A673 (cell line): ENCODE results near the gene CHST9. TPM values are rescaled to one million over a fixed set of nuclear protein-coding genes. Genes with fewer than 3 reads are reported as not detected.

Experiments
- BruUV-seq: library from RNA; stranded (reverse); fragments of 400-500 nt; replicated peaks from 2 replicates; lab custom pipeline; 2021; lab: Mats Ljungman, UMichigan
- CTCF ChIA-PET: fragments of 300-600 bp; sonication (Branson Sonifier 250); formaldehyde crosslinking; loops from one replicate; lab custom pipeline; 2022; ENCODE audit warnings: antibody characterized with exemption; lab: Charles Lee
- POLR2A ChIA-PET: fragments of 300-600 bp; sonication (Branson Sonifier 250); formaldehyde crosslinking; loops from one replicate; lab custom pipeline; 2022; ENCODE audit warnings: antibody characterized with exemption; ENCODE audit not compliant: low non-redundant PET; lab: Charles Lee
- DNase-seq: peaks from one replicate; pipeline ENCODE4 v3.0.0-alpha.2; 2015; ENCODE audit warnings: low spot score
- H3K27ac ChIP-seq: fragments of 200-600 bp; sonication (generic); 2 replicates; pipeline ENCODE4 v1.5.1; 2016; ENCODE audit warnings: mixed run types, low read depth, mild to moderate bottlenecking, mixed read lengths, antibody characterized with exemption, low read length; ENCODE audit not compliant: poor library complexity, severe bottlenecking
- H3K27me3 ChIP-seq: fragments of 200-600 bp; sonication (generic); replicated peaks from 2 replicates; pipeline ENCODE4 v1.6.1; 2017; ENCODE audit warnings: mixed run types, low read depth, mild to moderate bottlenecking, mixed read lengths, antibody characterized with exemption, low read length; ENCODE audit not compliant: insufficient read depth, poor library complexity
- H3K36me3 ChIP-seq: fragments of 200-600 bp; sonication (generic); 2 replicates; pipeline ENCODE4 v1.6.1; 2016; ENCODE audit warnings: mixed run types, mild to moderate bottlenecking, mixed read lengths, antibody characterized with exemption, low read length; ENCODE audit not compliant: insufficient read depth, poor library complexity, severe bottlenecking
- H3K4me1 ChIP-seq: fragments of 200-600 bp; sonication (generic); 2 replicates; pipeline ENCODE4 v1.6.1; 2017; ENCODE audit warnings: mixed run types, mild to moderate bottlenecking, mixed read lengths, antibody characterized with exemption, low read length; ENCODE audit not compliant: insufficient read depth, poor library complexity, severe bottlenecking
- H3K4me3 ChIP-seq: fragments of 200-600 bp; sonication (generic); 2 replicates; pipeline ENCODE4 v1.5.1; 2016; ENCODE audit warnings: low read depth, mixed run types, mild to moderate bottlenecking, mixed read lengths, low read length; ENCODE audit not compliant: poor library complexity, severe bottlenecking
- H3K9me3 ChIP-seq: fragments of 200-600 bp; sonication (generic); 2 replicates; pipeline ENCODE4 v1.6.1; 2016; ENCODE audit warnings: mixed run types, low read depth, mild to moderate bottlenecking, mixed read lengths, antibody characterized with exemption, low read length; ENCODE audit not compliant: poor library complexity, severe bottlenecking
- CTCF ChIP-seq: fragments of 300-800, 200-600 bp; sonication (generic); conservative IDR thresholded peaks from 2 replicates; pipeline ENCODE4 v1.5.1; 2017; ENCODE audit warnings: low read depth, mild to moderate bottlenecking, antibody characterized with exemption, low read length, moderate library complexity, mixed read lengths
- EZH2 ChIP-seq: fragments of 200-600 bp; sonication (generic); IDR thresholded peaks from 2 replicates; pipeline ENCODE4 v1.6.1; 2017; ENCODE audit warnings: borderline replicate concordance, low read depth, mild to moderate bottlenecking, mixed read lengths, antibody characterized with exemption, low read length; ENCODE audit not compliant: poor library complexity, severe bottlenecking
- intact Hi-C: fragments of 100-400 bp; cut with micrococcal nuclease; formaldehyde crosslinking; loops from one replicate; pipeline ENCODE4 v1.10.0; 2022; ENCODE audit not compliant: unreplicated experiment
- total RNA-seq: library from RNA; stranded (reverse); gene quantifications from 2 replicates; pipeline ENCODE4 v1.2.3, GENCODE V29; 2021

CHST9 gene
- total RNA-seq, 1 experiment from 2014 or later: not detected

GRCh38 chr18:27017901-27018500, 167.1 kb downstream of the CHST9 start:
- Histone ChIP-seq H3K27ac (no peak overlapping the region), H3K4me3 (no peak overlapping the region), H3K9me3 (no peaks in the 10 kb centered on the region), H3K4me1 (no peaks in the 10 kb centered on the region), H3K36me3 (no peaks in the 10 kb centered on the region), H3K27me3 (no peaks in the 10 kb centered on the region)
- BruUV-seq: no TSS peak
- intact Hi-C loops: loop anchor here (2.0 kb wide), 1 partner anchor 581 kb away; no protein-coding TSS in a partner anchor
- DNase-seq: peak; percentile 22
- POLR2A ChIA-PET: no interaction called here
- CTCF ChIA-PET: no interaction called here
- TF ChIP-seq CTCF (peak; percentile 50), EZH2 (no peak)

GRCh38 chr18:27014841-27015240, 170.3 kb downstream of the CHST9 start:
- Histone ChIP-seq H3K4me3 (no peak overlapping the region), H3K36me3 (no peaks in the 10 kb centered on the region), H3K27me3 (no peaks in the 10 kb centered on the region), H3K4me1 (no peaks in the 10 kb centered on the region), H3K9me3 (no peaks in the 10 kb centered on the region), H3K27ac (no peak overlapping the region)
- DNase-seq: no peak
- TF ChIP-seq CTCF (no peak), EZH2 (no peak)
- no TSS peak for BruUV-seq
- intact Hi-C loops: no loop called here
- ChIA-PET CTCF (no interaction called here), POLR2A (no interaction called here)

GRCh38 chr18:27010784-27011183, 174.3 kb downstream of the CHST9 start:
- H3K9me3 ChIP-seq: no peaks in the 10 kb centered on the region
- no peaks in the 10 kb centered on the region for H3K36me3 ChIP-seq
- CTCF ChIA-PET: no interaction called here
- H3K27me3 ChIP-seq: no peaks in the 10 kb centered on the region
- no peak overlapping the region for H3K4me3 ChIP-seq
- H3K4me1 ChIP-seq: no peaks in the 10 kb centered on the region
- BruUV-seq: no TSS peak
- TF ChIP-seq CTCF: no peak
- intact Hi-C loops: no loop called here
- POLR2A ChIA-PET: no interaction called here
- H3K27ac ChIP-seq: no peak overlapping the region
- DNase-seq: no peak
